BE2C (cell line): ENCODE data around the gene MAGI2.

Experiments
- DNase-seq: peaks from one replicate; pipeline ENCODE4 v3.0.0-alpha.2; 2020
- H3K27me3 ChIP-seq: fragments of 250-450 bp; sonication (Bioruptor Pico); 2 replicates; pipeline ENCODE4 v1.5.1; 2020; ENCODE audit warnings: mild to moderate bottlenecking
- H3K36me3 ChIP-seq: fragments of 250-450 bp; sonication (Bioruptor Pico); 2 replicates; pipeline ENCODE4 v1.5.1; 2020; ENCODE audit warnings: mild to moderate bottlenecking
- H3K4me1 ChIP-seq: fragments of 250-450 bp; sonication (Bioruptor Pico); 2 replicates; pipeline ENCODE4 v1.5.1; 2020
- H3K4me3 ChIP-seq: 2 replicates; pipeline ENCODE4 v1.5.1; 2011; ENCODE audit warnings: low read depth, low read length
- H3K9me3 ChIP-seq: fragments of 250-450 bp; sonication (Bioruptor Pico); 2 replicates; pipeline ENCODE4 v1.5.1; 2020
- CTCF ChIP-seq: IDR thresholded peaks from 2 replicates; pipeline ENCODE4 v1.5.1; 2012; ENCODE audit warnings: mild to moderate bottlenecking, low read depth, low read length

MAGI2 gene

GRCh38 chr7:79298145-79298760 lies 155.2 kb downstream of the MAGI2 start:
- Histone ChIP-seq H3K4me1 (no peaks in the 10 kb centered on the region), H3K36me3 (no peaks in the 10 kb centered on the region), H3K4me3 (no peak overlapping the region), H3K27me3 (no peaks in the 10 kb centered on the region), H3K9me3 (no peaks in the 10 kb centered on the region)
- DNase-seq: peak; percentile 52
- TF ChIP-seq CTCF: peak; percentile 88

GRCh38 chr7:79296553-79297320 lies 156.7 kb downstream of the MAGI2 start:
- H3K4me1 ChIP-seq: no peaks in the 10 kb centered on the region
- H3K36me3 ChIP-seq: no peaks in the 10 kb centered on the region
- DNase-seq: no peak
- H3K4me3 ChIP-seq: no peak overlapping the region
- no peak for TF ChIP-seq CTCF
- H3K27me3 ChIP-seq: no peaks in the 10 kb centered on the region
- no peaks in the 10 kb centered on the region for H3K9me3 ChIP-seq

DNA sequence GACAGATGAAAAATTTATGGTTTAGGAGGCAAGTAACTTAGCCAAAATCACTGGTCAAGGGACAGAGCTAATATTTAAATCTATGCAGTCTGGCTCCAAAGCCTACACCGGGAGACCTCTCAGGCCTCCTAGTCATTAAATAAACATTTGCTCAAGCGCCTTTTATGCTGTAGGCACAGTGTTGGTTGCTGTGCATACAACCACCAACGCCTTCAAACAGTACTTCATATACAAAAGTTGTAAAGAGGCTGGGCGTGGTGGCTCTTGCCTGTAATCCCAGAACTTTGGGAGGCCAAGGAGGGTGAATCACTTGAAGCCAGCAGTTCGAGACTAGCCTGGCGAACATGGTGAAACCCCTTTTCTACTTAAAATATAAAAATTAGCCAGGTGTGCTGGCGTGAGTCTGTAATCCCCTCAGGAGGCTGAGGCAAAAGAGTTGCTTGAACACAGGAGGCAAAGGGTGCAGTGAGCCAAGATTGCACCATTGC lies 159.8 kb downstream of the MAGI2 start:
- H3K36me3 ChIP-seq: no peaks in the 10 kb centered on the region
- no peak for DNase-seq
- no peaks in the 10 kb centered on the region for H3K9me3 ChIP-seq
- no peak for TF ChIP-seq CTCF
- H3K4me1 ChIP-seq: no peaks in the 10 kb centered on the region; the same call in 1 of the 2 replicates
- no peak overlapping the region for H3K4me3 ChIP-seq
- H3K27me3 ChIP-seq: no peaks in the 10 kb centered on the region

GRCh38 chr7:79292834-79293233 lies 160.6 kb downstream of the MAGI2 start:
- H3K27me3 ChIP-seq: no peaks in the 10 kb centered on the region
- no peaks in the 10 kb centered on the region for H3K36me3 ChIP-seq
- no peak for DNase-seq
- no peaks in the 10 kb centered on the region; the same call in 1 of the 2 replicates for H3K4me1 ChIP-seq
- no peaks in the 10 kb centered on the region for H3K9me3 ChIP-seq
- no peak for TF ChIP-seq CTCF
- no peak overlapping the region for H3K4me3 ChIP-seq

GRCh38 chr7:79291498-79291865 lies 162.0 kb downstream of the MAGI2 start:
- no peak for TF ChIP-seq CTCF
- Histone ChIP-seq H3K9me3 (no peaks in the 10 kb centered on the region), H3K4me1 (no peaks in the 10 kb centered on the region; the same call in 1 of the 2 replicates), H3K4me3 (no peak overlapping the region), H3K27me3 (no peaks in the 10 kb centered on the region), H3K36me3 (no peaks in the 10 kb centered on the region)
- DNase-seq: no peak
